Stimulated activated CD4-positive, alpha-beta T cell treated with anti-CD3 and anti-CD28 coated beads, Interleukin-1b, Interleukin-23, amount 100 ng/mL, for 1 hour (primary cell): Measurements from ENCODE around the gene SUPT4H1.

Experiments used
- DNase-seq, 2 donors: peaks; one replicate each; pipeline ENCODE4 v3.0.0-alpha.2; 2020; ENCODE audit warnings: low read depth in 2 of 2

The SUPT4H1 gene

GRCh38 chr17:58318627-58319172 is 33.3 kb downstream of the SUPT4H1 start:
- DNase-seq, result no peak

DNA sequence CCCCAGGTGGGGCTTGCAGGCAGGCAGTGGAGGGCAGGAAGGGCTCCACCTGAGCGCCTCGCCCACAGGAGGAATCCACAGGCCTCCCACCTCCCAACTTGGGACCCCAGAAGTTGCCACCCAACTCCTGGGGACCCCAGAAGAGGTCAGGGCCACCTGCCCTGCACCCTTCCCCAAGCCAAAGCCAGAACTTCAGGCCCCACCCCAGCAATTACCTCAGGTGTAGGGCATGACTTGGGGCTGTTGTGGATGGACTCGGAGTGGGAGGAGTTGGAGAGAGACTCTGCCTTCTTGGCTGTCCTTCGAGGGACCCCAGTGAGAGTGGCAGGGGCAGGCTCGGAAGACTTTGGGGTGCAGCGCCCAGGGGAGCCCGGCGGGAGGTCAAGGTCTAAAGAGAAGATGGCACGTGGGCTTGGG is 33.9 kb downstream of the SUPT4H1 start:
- no peak for DNase-seq

DNA sequence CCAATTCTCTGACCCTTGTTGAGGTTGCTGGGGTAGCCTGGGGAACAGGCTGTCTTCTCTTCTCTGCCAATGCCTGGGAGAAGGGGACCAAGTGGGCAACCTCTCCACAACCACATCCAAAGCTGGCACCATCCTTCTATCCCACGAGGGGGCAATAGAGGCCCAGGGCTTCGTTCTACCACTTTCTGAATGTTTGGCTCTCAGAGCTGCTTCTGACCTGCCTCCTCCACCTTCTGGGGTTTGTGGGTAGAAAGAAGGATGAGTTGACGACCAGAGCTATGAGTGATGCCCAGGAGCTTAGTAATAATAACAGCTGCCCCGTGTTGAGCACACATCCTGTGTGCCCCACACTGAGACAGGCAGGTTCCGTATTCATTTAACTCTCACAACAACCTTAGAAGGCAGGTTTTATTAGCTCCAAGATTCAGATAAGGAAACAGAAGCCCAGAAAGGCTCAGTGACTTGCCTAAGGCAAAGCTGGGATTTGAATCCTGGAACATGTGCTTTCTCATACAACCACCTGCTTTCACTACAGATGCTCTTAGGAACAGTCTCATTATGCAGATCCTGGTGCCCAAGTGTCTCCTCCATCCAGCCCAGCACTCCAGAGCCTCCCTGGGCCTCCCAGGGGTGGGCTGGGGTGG is 34.5 kb downstream of the SUPT4H1 start:
- no peak for DNase-seq

- DNase-seq, result no peak
Observed at GRCh38 chr17:58316260-58316960, 35.6 kb downstream of the SUPT4H1 start.

- no peak for DNase-seq
Observed at GRCh38 chr17:58315750-58316149, 36.3 kb downstream of the SUPT4H1 start.

DNA sequence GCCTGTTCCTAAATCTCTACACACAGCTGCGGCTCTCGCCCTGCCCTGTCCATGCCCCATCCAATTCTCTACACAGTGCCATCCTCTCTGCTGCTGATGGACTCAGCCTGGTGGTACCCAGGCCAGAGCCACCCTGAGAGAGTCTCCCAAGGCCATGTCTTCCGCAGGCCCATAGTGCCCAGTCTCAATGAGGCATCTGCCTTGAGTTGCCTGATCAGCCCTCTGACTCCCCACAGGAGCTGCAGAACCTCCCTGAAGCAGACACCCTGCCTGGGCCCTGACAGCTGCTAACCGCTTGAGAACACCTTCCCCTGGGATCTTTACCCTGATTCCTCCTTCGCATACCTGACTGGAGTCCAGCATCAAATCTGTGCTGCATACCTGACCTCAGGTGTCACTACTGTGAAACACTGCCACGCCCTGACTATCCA is 36.7 kb downstream of the SUPT4H1 start:
- no peak for DNase-seq

GRCh38 chr17:58314706-58315015 is 37.3 kb downstream of the SUPT4H1 start:
- DNase-seq, result no peak

DNA sequence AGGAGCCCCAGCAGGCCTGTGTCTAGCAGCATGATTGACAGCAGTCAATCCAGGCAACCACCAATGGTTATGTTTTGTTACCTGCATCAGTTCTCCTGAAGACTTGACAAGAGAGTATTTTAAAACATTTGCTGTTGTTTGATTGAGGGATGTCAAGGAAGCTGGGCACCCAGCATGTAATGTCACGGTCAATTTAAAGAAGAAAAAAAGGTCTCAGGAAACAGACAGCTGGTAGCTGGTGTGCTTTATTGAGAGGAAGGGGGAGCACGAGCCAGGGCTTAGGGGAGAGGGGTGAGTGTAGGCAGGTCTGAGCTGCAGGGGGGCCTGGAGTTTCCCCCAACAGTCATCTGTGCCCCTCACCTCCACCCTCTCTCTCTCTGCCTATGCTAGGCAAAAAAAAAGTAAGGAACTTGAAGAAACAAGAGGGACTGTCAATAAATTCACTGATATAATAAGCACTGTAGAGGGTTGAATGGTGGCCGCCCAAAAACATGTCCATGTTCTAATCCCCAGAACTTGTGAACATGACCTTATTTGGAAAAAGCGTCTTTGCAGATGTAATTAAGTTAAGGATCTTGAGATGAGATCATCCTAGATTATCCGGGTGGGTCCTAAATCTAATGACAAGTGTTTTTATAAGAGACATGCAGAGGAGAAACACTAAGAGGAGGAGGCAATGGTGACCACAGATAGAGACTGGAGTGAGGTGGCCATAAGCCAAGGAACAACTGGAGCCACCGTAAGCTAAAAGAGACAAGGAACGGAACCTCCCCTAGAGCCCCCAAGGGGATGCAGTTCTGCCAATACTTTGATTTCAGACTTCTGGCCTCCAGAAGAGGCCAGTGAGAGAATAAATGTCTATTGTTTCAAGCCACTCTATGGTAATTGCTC is 37.9 kb downstream of the SUPT4H1 start:
- DNase-seq, result no peak

DNA sequence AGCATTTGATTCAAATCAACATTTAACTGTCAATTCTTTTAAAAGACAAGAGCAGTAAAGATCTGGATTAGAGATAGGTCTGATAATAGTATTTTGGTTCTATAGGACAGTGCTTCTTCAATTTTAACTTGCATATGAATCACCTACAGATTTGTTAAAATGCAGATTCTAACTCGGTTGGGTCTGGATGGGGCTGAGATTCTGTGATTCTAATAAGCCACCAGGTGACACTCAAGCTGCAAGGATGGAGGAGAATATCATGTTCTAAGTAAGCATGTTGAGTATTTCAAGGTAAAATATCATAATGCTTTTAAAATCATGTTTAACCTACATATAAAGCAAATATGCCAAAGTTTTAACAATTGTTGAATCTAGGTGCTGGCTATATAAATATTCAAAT is 39.2 kb downstream of the SUPT4H1 start:
- DNase-seq, result no peak

- DNase-seq, result no peak
Observed at GRCh38 chr17:58312021-58312630, 39.9 kb downstream of the SUPT4H1 start.

- no peak for DNase-seq
Observed at GRCh38 chr17:58311429-58311894, 40.5 kb downstream of the SUPT4H1 start.

DNA sequence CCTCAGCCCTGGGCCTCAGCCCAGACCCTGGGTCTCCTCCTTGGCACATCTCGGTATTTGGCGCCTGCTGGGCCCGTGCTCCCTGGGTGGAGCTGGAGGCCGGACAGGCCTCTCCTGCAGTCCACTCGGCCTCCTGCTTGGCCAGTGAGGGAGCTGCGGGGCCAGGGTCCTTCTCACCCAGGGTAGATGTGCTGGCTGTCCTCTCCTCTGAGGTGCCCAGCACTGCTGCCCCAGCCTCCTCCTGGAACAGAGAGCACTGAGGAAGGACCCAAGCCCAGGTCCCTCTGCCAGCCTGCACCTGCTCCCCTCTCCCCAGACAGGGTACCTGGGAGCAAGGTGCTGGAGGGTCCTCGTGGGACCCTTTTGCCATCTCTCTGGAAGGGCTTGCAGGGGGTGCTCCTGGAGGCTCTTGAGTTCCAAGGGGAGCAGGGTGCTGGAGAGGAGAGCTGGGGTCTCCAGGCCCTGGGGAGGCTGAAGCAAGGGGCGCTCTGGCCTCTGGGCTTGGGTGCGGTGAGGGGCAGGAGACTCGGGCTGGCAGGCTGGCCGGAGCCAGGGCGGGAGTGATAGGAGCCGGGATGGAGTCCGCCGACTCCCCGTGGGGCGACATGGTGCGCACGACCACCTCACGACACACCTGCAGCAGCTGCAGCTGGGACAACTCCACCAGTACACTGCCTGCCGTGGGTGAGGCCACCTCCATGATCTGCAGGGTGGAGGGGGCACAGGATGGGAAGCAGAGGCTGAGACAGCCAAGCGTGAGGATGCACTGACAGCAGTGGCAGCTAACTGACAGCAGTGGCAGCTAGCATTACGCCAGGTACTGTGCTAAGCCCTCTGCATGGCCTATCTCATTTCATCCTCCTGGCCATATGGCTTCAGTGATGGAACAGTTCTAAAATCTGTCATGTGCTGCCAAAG is 41.2 kb downstream of the SUPT4H1 start:
- no peak for DNase-seq

DNA sequence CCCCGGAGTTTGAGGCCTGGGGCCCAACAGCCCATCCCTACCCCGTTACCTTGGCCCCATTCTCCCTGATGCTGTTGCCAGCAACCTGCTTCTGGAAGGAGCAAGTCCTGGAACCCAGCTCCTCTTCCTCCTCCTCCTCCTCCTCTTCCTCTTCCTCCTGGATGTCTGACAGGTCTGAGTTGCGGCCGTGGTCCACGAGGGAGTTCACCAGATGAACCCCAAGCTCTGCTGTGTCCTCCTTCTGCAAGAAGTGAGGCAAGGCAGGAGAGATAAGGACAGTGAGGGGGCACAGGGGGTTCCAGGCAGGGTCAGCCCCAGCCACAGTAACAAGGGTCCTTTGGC is 42.1 kb downstream of the SUPT4H1 start:
- no peak for DNase-seq

- DNase-seq, result no peak
Observed at GRCh38 chr17:58308985-58309917, 42.8 kb downstream of the SUPT4H1 start.

DNA sequence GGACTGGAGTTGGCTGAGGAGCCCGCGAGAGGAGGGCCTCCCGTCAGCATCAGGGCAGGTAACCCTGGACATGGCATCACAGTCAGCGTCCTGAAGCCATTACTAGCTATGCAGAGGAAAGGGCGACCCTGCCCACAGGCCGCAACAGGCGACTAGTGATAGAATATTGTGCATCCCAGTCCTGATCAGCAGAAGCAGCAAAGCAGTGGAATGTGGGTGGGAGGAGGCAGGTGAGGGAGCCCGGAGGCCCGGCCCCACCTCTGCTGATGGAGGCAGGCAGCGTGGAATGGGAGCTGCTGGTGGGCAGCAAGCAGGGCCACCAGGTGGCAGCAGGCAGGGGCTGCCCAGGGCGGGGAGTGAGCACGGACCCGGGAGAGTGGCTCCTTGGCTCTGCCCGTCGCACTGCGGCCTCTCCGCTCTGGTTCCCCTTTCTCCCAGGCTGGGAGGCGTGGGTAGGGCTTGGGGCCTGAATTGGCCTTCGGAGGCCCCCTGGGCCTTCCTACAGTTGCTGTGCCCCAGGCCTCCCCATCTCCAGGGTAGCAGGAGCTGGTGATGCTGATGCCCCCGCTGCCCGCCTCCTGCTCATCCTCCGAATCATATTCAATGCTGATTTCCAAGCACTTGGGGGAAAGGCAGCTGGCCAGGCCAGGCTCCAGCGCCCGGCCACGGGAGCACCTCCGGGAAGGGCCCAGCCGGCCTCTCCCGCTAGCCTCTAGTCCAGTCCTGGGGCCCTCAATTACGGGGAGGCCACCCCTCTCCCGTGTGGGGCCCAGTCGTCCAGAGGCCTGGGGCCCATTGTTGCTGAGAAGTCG is 43.6 kb downstream of the SUPT4H1 start:
- DNase-seq, result no peak

DNA sequence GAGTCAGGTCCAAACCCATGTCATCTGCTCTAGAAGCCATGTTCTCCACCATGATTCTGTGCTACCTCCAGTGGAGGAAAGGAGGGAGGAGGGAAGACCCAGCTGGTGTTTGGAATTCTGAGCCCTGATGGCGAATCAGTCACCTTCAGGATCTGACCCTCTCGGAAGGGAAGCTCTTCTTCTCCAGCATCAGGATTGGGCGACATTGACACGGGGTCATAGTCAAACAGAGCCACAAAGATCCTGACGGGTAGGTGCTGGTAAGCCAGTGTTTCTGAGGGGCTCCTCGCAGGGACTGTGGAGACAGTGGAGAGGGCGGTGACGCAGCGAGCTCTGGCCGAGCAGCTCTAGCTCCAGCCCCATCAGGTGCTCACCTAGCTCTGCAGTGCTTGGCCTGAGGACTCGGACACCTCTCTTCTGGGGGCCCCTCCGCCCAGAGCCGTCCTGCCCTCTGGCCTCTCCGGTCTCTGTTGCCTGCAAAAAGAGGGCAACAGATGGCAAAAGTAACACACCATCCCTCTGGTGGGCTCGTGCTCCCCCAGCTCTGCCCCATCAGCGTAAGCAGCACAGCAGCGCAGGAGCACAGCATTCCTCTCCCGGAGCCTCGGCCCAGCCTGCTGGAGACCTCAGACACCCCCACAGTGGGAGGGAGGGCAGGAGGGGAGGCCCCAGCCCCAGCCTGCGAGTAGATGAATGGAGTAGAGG is 44.4 kb downstream of the SUPT4H1 start:
- DNase-seq, result no peak

DNA sequence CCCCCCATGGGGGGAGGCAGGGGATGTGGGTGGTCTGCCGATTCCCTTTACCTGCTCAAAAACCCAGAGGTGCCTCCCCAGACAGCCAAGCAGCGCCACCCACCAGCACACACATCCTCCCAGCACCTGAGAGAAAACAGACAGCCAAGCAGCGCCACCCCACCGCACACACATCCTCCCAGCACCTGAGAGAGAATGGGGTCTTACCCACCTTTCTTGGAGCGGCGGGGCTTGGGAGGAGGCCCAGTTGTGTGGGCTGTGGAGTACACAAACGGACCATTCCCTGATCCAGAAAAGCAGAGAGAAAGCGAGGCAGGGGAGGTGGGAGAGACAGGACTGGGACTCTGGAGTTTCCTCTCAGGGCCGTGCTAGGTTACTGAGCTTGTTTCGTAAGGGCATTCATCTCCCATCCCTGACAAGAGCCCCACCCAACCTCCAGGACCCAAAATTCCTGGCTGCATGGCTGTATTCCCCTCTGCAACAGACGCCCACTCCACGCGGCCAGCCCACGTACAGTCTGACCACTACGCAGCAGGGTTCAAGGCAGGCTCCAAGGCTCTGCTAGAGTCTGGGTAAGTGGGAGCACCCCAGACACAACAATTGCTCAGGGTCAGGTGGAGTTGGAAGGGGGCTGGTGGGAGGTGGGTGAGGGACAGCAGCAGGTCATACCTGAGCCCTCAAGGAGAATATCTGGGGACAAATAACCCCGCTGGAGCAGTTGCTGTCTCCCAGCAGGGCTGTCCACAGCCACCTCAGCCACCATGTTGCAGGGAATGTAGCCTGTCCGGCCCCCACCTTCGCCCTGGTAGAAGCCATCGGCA is 45.7 kb downstream of the SUPT4H1 start:
- DNase-seq, result no peak
